H1 (cell line): Measurements from ENCODE around the gene HIBADH.

Source experiments
- CTCF ChIP-seq, 3 experiments: IDR thresholded peaks; 1 replicate in 2 of 3; 2 replicates in 1 of 3; pipeline versions ENCODE4 v1.5.1 to v1.6.1; 2011; ENCODE audit warnings: low read length in 3 of 3, mild to moderate bottlenecking in 3 of 3, inconsistent platforms in 2 of 3, low read depth in 1 of 3, moderate library complexity in 1 of 3; ENCODE audit not compliant: insufficient read depth in 1 of 3; ENCODE audit errors: control extremely low read depth in 1 of 3
- GABPA ChIP-seq: IDR thresholded peaks from 2 replicates; pipeline ENCODE4 v1.6.1; 2011; ENCODE audit warnings: mild to moderate bottlenecking, low read length, moderate library complexity, borderline replicate concordance; ENCODE audit not compliant: insufficient read depth
- JUND ChIP-seq: IDR thresholded peaks from 2 replicates; pipeline ENCODE4 v1.6.1; 2011; ENCODE audit warnings: mild to moderate bottlenecking, improper control_type of control experiment, low read length
- KDM4A ChIP-seq: IDR thresholded peaks from one replicate; pipeline ENCODE4 v1.7.1; 2012; ENCODE audit warnings: low read depth, mild to moderate bottlenecking, moderate library complexity, low read length, inconsistent platforms; ENCODE audit not compliant: severe bottlenecking
- NRF1 ChIP-seq: IDR thresholded peaks from 2 replicates; pipeline ENCODE4 v1.6.1; 2011; ENCODE audit warnings: mild to moderate bottlenecking, low read depth, low read length, improper control_type of control experiment
- POLR2A ChIP-seq, 2 experiments: IDR thresholded peaks; 1 replicate in 1 of 2; 2 replicates in 1 of 2; pipeline ENCODE4 v1.6.1; 2011; ENCODE audit warnings: low read depth in 2 of 2, low read length in 2 of 2, mild to moderate bottlenecking in 2 of 2; ENCODE audit errors: control extremely low read depth in 1 of 2
- RAD21 ChIP-seq, 2 experiments: IDR thresholded peaks in 1 of 2; conservative IDR thresholded peaks in 1 of 2; 2 replicates each; pipeline ENCODE4 v1.6.1; 2011; ENCODE audit warnings: low read depth in 2 of 2, low read length in 2 of 2, improper control_type of control experiment in 1 of 2, inconsistent platforms in 1 of 2, mild to moderate bottlenecking in 1 of 2, moderate library complexity in 1 of 2
- RFX5 ChIP-seq: IDR thresholded peaks from 2 replicates; pipeline ENCODE4 v1.6.1; 2011; ENCODE audit warnings: low read depth, low read length, improper control_type of control experiment, borderline replicate concordance
- SIN3A ChIP-seq, 2 experiments: IDR thresholded peaks in 1 of 2; conservative IDR thresholded peaks in 1 of 2; 2 replicates each; pipeline ENCODE4 v1.6.1; 2011 to 2012; ENCODE audit warnings: low read length in 2 of 2, improper control_type of control experiment in 1 of 2, low read depth in 1 of 2, mild to moderate bottlenecking in 1 of 2
- SRF ChIP-seq: IDR thresholded peaks from 2 replicates; pipeline ENCODE4 v1.6.1; 2011; ENCODE audit warnings: mild to moderate bottlenecking, low read depth, low read length, moderate library complexity
- SUZ12 ChIP-seq: fragments of 200-600 bp; sonication (generic); IDR thresholded peaks from 2 replicates; pipeline ENCODE4 v1.6.1; 2012; ENCODE audit warnings: mild to moderate bottlenecking, inconsistent platforms, low read length, moderate library complexity, mixed read lengths
- TAF1 ChIP-seq: IDR thresholded peaks from 2 replicates; pipeline ENCODE4 v1.6.1; 2011; ENCODE audit warnings: mild to moderate bottlenecking, low read depth, low read length
- YY1 ChIP-seq: IDR thresholded peaks from 2 replicates; pipeline ENCODE4 v1.6.1; 2011; ENCODE audit warnings: low read depth, mild to moderate bottlenecking, low read length

DNA sequence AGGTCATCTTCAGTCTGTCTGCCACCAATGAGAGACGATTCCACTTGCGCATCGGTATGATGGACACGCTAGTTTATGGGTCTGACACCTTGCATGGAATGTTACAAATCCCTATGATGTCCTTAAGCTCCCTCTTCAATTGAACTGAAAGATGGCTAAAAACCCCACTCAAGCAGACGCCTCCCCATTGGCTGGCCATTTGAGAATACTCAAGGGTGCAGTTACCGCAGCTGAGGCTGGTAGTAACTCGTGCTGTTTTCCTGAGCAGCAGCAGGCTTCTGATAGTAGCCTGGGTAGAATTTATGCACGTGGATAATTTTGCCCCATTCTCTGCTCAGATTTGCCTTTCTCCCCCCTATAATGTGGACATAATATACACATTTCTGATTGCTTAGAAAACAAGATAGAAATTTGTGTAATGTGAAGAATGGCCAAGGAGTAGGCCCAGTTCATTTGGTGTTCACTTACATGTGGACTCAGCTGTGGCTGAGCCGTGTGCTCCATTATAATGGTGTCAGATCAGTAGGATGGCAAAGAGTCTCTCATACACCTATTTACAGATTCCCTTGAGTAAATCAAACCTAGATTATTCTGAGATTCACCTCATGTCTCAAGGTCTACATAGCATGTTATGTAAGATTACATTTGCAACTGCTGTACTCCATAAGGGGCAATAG lies 142.8 kb downstream of the HIBADH start:
- no peak for TF ChIP-seq SRF
- no peak for TF ChIP-seq SUZ12
- no peak for TF ChIP-seq SIN3A (conservative IDR thresholded peaks at IDR 0.05 in 1 of 2, IDR thresholded peaks at IDR 0.05 in 1 of 2; ENCODE audit: low read depth in 1 of 2, low read length in 2 of 2)
- TF ChIP-seq KDM4A = no peak
- no peak for TF ChIP-seq TAF1
- no peak for TF ChIP-seq CTCF (IDR thresholded peaks at IDR 0.05; ENCODE audit: control extremely low read depth in 1 of 3, insufficient read depth in 1 of 3, low read depth in 1 of 3, low read length in 3 of 3)
- TF ChIP-seq POLR2A (IDR thresholded peaks at IDR 0.05; ENCODE audit: control extremely low read depth in 1 of 2, low read depth in 2 of 2, low read length in 2 of 2) = no peak
- no peak for TF ChIP-seq RAD21 (IDR thresholded peaks at IDR 0.05 in 1 of 2, conservative IDR thresholded peaks at IDR 0.05 in 1 of 2; ENCODE audit: low read depth in 2 of 2, low read length in 2 of 2)
- no peak for TF ChIP-seq YY1
- TF ChIP-seq GABPA = no peak
- no peak for TF ChIP-seq JUND
- TF ChIP-seq RFX5 = no peak
- no peak for TF ChIP-seq NRF1
